ENCODE measurements around the gene NT5DC4. TPM values are rescaled to one million over a fixed set of nuclear protein-coding genes. Genes with fewer than 3 reads are reported as not detected.

Gene NT5DC4
- total and polyA plus RNA-seq, 2 of the 8 experiments (the other 6 are each of a cell fraction or from before 2014, with no cell fraction given) = not detected

GRCh38 chr2:112737542-112738232, 16.9 kb downstream of the NT5DC4 start:
- Histone ChIP-seq H2BK12ac (ENCODE audit: low read depth, low read length) (no peak overlapping the region), H3K9ac (replicated peaks in 1 of 4; ENCODE audit: extremely low read depth in 1 of 4, low read depth in 3 of 4, low read length in 3 of 4) (no peak overlapping the region), H3K4ac (replicated peaks; ENCODE audit: insufficient read length, low read depth, low read length) (no peak overlapping the region), H2AFZ (ENCODE audit: low read length) (no peak overlapping the region), H3K56ac (replicated peaks; ENCODE audit: insufficient read length, low read depth, low read length) (no peak overlapping the region), H3K23ac (ENCODE audit: insufficient read length) (no peak overlapping the region), H2BK120ac (replicated peaks; ENCODE audit: low read depth, low read length) (no peak overlapping the region), H3K79me2 (ENCODE audit: control insufficient read depth in 1 of 2, insufficient read depth in 2 of 2, low read length in 2 of 2) (no peaks in the 10 kb centered on the region), H4K5ac (ENCODE audit: insufficient read length, low read depth, low read length) (no peak overlapping the region), H3K4me2 (ENCODE audit: insufficient read depth in 1 of 2, low read depth in 2 of 2, low read length in 2 of 2) (no peak overlapping the region), H2BK20ac (ENCODE audit: low read length) (no peak overlapping the region), H4K91ac (replicated peaks; ENCODE audit: insufficient read length, low read length) (no peak overlapping the region), H3K27me3 (replicated peaks in 1 of 4; ENCODE audit: control insufficient read depth in 3 of 4, extremely low read depth in 1 of 4, insufficient read depth in 3 of 4, low read length in 3 of 4) (no peaks in the 10 kb centered on the region), H3K14ac (ENCODE audit: insufficient read length) (no peak overlapping the region), H4K20me1 (replicated peaks in 1 of 2; ENCODE audit: control insufficient read depth in 1 of 2, insufficient read depth in 2 of 2, low read length in 2 of 2) (no peaks in the 10 kb centered on the region), H4K8ac (ENCODE audit: extremely low read depth, insufficient read depth, low read length) (no peak overlapping the region), H3K18ac (ENCODE audit: extremely low read depth, low read length) (no peak overlapping the region), H3K79me1 (ENCODE audit: low read depth, low read length) (no peaks in the 10 kb centered on the region), H3K4me1 (replicated peaks in 1 of 4; ENCODE audit: control insufficient read depth in 3 of 4, insufficient read depth in 4 of 4, low read length in 3 of 4) (no peaks in the 10 kb centered on the region), H3K23me2 (ENCODE audit: low read depth, low read length) (no peaks in the 10 kb centered on the region), H2BK15ac (ENCODE audit: low read length) (no peak overlapping the region), H2AK5ac (ENCODE audit: low read depth, low read length) (no peak overlapping the region), H3K27ac (ENCODE audit: low read depth, low read length) (no peak overlapping the region), H3K4me3 (ENCODE audit: extremely low read depth in 1 of 4, insufficient read depth in 2 of 4, low read depth in 3 of 4, low read length in 4 of 4) (no peak overlapping the region), H3K9me3 (ENCODE audit: insufficient read depth in 2 of 2, low read depth in 1 of 2, low read length in 1 of 2) (no peaks in the 10 kb centered on the region), H3K36me3 (ENCODE audit: control insufficient read depth in 2 of 4, insufficient read depth in 4 of 4, low read length in 3 of 4) (peaks cover 2 to 30% (median 22%) of the 10 kb centered on the region in 4 experiments; a peak in 6 of 8 replicates), H2BK5ac (ENCODE audit: low read depth, low read length) (no peak overlapping the region)
- no peak for DNase-seq (ENCODE audit: low read depth in 1 of 2, low spot score in 2 of 2)
- TF ChIP-seq GTF2F1 (IDR thresholded peaks at IDR 0.05; ENCODE audit: borderline replicate concordance, low read depth, low read length) = no peak
- no peak for TF ChIP-seq HDAC2 (IDR thresholded peaks at IDR 0.05; ENCODE audit: borderline replicate concordance in 1 of 2, low read depth in 2 of 2, low read length in 2 of 2)
- TF ChIP-seq RBBP5 (IDR thresholded peaks at IDR 0.05; ENCODE audit: borderline replicate concordance, low read depth, low read length) = no peak
- no peak for TF ChIP-seq HDAC6 (IDR thresholded peaks at IDR 0.05; ENCODE audit: low read depth, low read length)
- no peak for TF ChIP-seq TAF7 (optimal IDR thresholded peaks at IDR 0.05; ENCODE audit: borderline replicate concordance, low read depth, low read length)
- no peak for TF ChIP-seq RXRA (IDR thresholded peaks at IDR 0.05; ENCODE audit: insufficient read depth, low read depth, low read length)
- TF ChIP-seq ATF2 (IDR thresholded peaks at IDR 0.05; ENCODE audit: low read length) = no peak
- WGBS, 2 experiments (ENCODE audit: extremely low coverage in 1 of 2, insufficient coverage in 1 of 2, insufficient read length in 1 of 2, insufficient replicate concordance in 2 of 2, low coverage in 1 of 2, low lambda C conversion rate in 2 of 2, missing lambda C conversion rate in 1 of 2) = 69% methylated on average over 1 of the region's 1 CpG; no CpG with 5 or more reads in 1 of the 2 experiments
- CTCF ChIA-PET (ENCODE audit: partially characterized antibody) = interaction anchor here (0.6 to 4.0 kb wide), 6 partner anchors 9 to 204 kb away, joined by 3 to 16 read pairs (median 8); no protein-coding TSS in a partner anchor
- FAIRE-seq = no peak
- POLR2A ChIA-PET (ENCODE audit: partially characterized antibody) = interaction anchor here (0.7 to 1.0 kb wide), 2 partner anchors 8 to 10 kb away, joined by 3 to 4 read pairs; no protein-coding TSS in a partner anchor

Data from H1 (cell line).